H1 (cell line): ENCODE measurements around the gene PTX3. TPM values are rescaled to one million over a fixed set of nuclear protein-coding genes. Genes with fewer than 3 reads are reported as not detected.

ENCODE experiments used
- CTCF ChIA-PET: fragments of 300-600 bp; sonication (Branson Sonifier 250); formaldehyde crosslinking; loops from one replicate; lab custom pipeline; 2021; ENCODE audit not compliant: partially characterized antibody; lab: Charles Lee
- POLR2A ChIA-PET: fragments of 300-600 bp; sonication (Branson Sonifier 250); formaldehyde crosslinking; loops from one replicate; lab custom pipeline; 2021; ENCODE audit warnings: inconsistent platforms; ENCODE audit not compliant: partially characterized antibody; lab: Charles Lee
- DNase-seq, 2 experiments: peaks; one replicate each; pipeline versions ENCODE4 v3.0.0 to v3.0.0-alpha.2; 2010 to 2022; ENCODE audit warnings: low spot score in 2 of 2, low read depth in 1 of 2, mixed read lengths in 1 of 2
- FAIRE-seq: peaks from 2 replicates; lab custom pipeline; 2011; peaks lifted over from hg19 to GRCh38; lab: Jason Lieb, UNC
- H2AFZ ChIP-seq: 2 replicates; pipeline ENCODE4 v1.8.1; 2012; ENCODE audit warnings: low read length, inconsistent platforms
- H2AK5ac ChIP-seq: 2 replicates; pipeline ENCODE4 v1.6.1; 2013; ENCODE audit warnings: low read depth, low read length
- H2BK120ac ChIP-seq: replicated peaks from 2 replicates; pipeline ENCODE3; 2013; ENCODE audit warnings: low read depth, low read length, inconsistent platforms
- H2BK12ac ChIP-seq: 2 replicates; pipeline ENCODE4 v1.6.1; 2013; ENCODE audit warnings: low read depth, low read length
- H2BK15ac ChIP-seq: 2 replicates; pipeline ENCODE4 v1.6.1; 2013; ENCODE audit warnings: low read length
- H2BK20ac ChIP-seq: 2 replicates; pipeline ENCODE4 v1.6.1; 2013; ENCODE audit warnings: low read length
- H2BK5ac ChIP-seq: 2 replicates; pipeline ENCODE4 v1.6.1; 2013; ENCODE audit warnings: low read depth, low read length
- H3K14ac ChIP-seq: 2 replicates; pipeline ENCODE4 v1.6.1; 2013; ENCODE audit warnings: inconsistent platforms; ENCODE audit not compliant: insufficient read length
- H3K18ac ChIP-seq: 2 replicates; pipeline ENCODE4 v1.6.1; 2013; ENCODE audit warnings: low read length; ENCODE audit errors: extremely low read depth
- H3K23ac ChIP-seq: 2 replicates; pipeline ENCODE4 v1.6.1; 2013; ENCODE audit warnings: inconsistent platforms; ENCODE audit not compliant: insufficient read length
- H3K23me2 ChIP-seq: 2 replicates; pipeline ENCODE4 v1.6.1; 2013; ENCODE audit warnings: low read depth, low read length
- H3K27ac ChIP-seq: 2 replicates; pipeline ENCODE4 v1.6.1; 2011; ENCODE audit warnings: low read depth, low read length, inconsistent platforms
- H3K27me3 ChIP-seq, 4 experiments: replicated peaks in 1 of 4; 1 replicate in 1 of 4; 2 replicates in 3 of 4; pipeline versions ENCODE4 v1.6.1 to v1.8.1; 2011 to 2013; ENCODE audit warnings: low read length in 3 of 4, mild to moderate bottlenecking in 3 of 4, inconsistent platforms in 2 of 4, mixed read lengths in 2 of 4, moderate library complexity in 1 of 4; ENCODE audit not compliant: control insufficient read depth in 3 of 4, insufficient read depth in 3 of 4; ENCODE audit errors: extremely low read depth in 1 of 4
- H3K36me3 ChIP-seq, 4 experiments: 2 replicates each; pipeline versions ENCODE4 v1.6.1 to v1.8.1; 2011 to 2013; ENCODE audit warnings: mild to moderate bottlenecking in 4 of 4, low read length in 3 of 4, moderate library complexity in 2 of 4, control low read depth in 1 of 4, inconsistent platforms in 1 of 4; ENCODE audit not compliant: insufficient read depth in 4 of 4, control insufficient read depth in 2 of 4
- H3K4ac ChIP-seq: replicated peaks from 2 replicates; pipeline ENCODE3; 2013; ENCODE audit warnings: low read length, low read depth, mixed read lengths, inconsistent platforms; ENCODE audit not compliant: insufficient read length
- H3K4me1 ChIP-seq, 4 experiments: replicated peaks in 1 of 4; 1 replicate in 1 of 4; 2 replicates in 3 of 4; pipeline versions ENCODE4 v1.6.1 to v1.8.1; 2011 to 2013; ENCODE audit warnings: low read length in 3 of 4, inconsistent platforms in 2 of 4, mixed read lengths in 1 of 4; ENCODE audit not compliant: insufficient read depth in 4 of 4, control insufficient read depth in 3 of 4
- H3K4me2 ChIP-seq, 2 experiments: 2 replicates each; pipeline versions ENCODE4 v1.6.1 to v1.8.1; 2011 to 2013; ENCODE audit warnings: low read depth in 2 of 2, low read length in 2 of 2, control low read depth in 1 of 2, inconsistent platforms in 1 of 2, mild to moderate bottlenecking in 1 of 2; ENCODE audit not compliant: insufficient read depth in 1 of 2
- H3K4me3 ChIP-seq, 4 experiments: fragments of 200-600, 300-600 bp in 1 of 4; sonication (generic), shearing (Covaris generic), sonication (Bioruptor Twin) in 1 of 4; 2 replicates each; pipeline versions ENCODE4 v1.5.1 to v1.8.1; 2011 to 2016; ENCODE audit warnings: low read length in 4 of 4, low read depth in 3 of 4, control low read depth in 2 of 4, inconsistent platforms in 2 of 4, mild to moderate bottlenecking in 2 of 4, mixed read lengths in 1 of 4, moderate library complexity in 1 of 4; ENCODE audit not compliant: insufficient read depth in 2 of 4; ENCODE audit errors: extremely low read depth in 1 of 4
- H3K56ac ChIP-seq: replicated peaks from 2 replicates; pipeline ENCODE3; 2013; ENCODE audit warnings: low read depth, mild to moderate bottlenecking, mixed read lengths, low read length, inconsistent platforms; ENCODE audit not compliant: insufficient read length
- H3K79me1 ChIP-seq: 2 replicates; pipeline ENCODE4 v1.6.1; 2013; ENCODE audit warnings: low read depth, low read length, control low read depth
- H3K79me2 ChIP-seq, 2 experiments: 2 replicates each; pipeline versions ENCODE4 v1.6.1 to v1.8.1; 2012 to 2013; ENCODE audit warnings: low read length in 2 of 2, mild to moderate bottlenecking in 2 of 2, inconsistent platforms in 1 of 2; ENCODE audit not compliant: insufficient read depth in 2 of 2, control insufficient read depth in 1 of 2
- H3K9ac ChIP-seq, 4 experiments: replicated peaks in 1 of 4; 1 replicate in 1 of 4; 2 replicates in 3 of 4; pipeline versions ENCODE4 v1.6.1 to v1.8.1; 2011 to 2013; ENCODE audit warnings: low read depth in 3 of 4, low read length in 3 of 4, control low read depth in 2 of 4, mild to moderate bottlenecking in 2 of 4, moderate library complexity in 2 of 4, inconsistent platforms in 1 of 4; ENCODE audit errors: extremely low read depth in 1 of 4
- H3K9me3 ChIP-seq, 2 experiments: 2 replicates each; pipeline versions ENCODE4 v1.6.1 to v1.8.1; 2012 to 2013; ENCODE audit warnings: mild to moderate bottlenecking in 2 of 2, moderate library complexity in 2 of 2, control low read depth in 1 of 2, inconsistent platforms in 1 of 2, low read depth in 1 of 2, low read length in 1 of 2, mixed read lengths in 1 of 2; ENCODE audit not compliant: insufficient read depth in 2 of 2
- H4K20me1 ChIP-seq, 2 experiments: replicated peaks in 1 of 2; 2 replicates each; pipeline versions ENCODE3 to v1.8.1; 2011 to 2013; ENCODE audit warnings: inconsistent platforms in 2 of 2, low read length in 2 of 2, mild to moderate bottlenecking in 1 of 2; ENCODE audit not compliant: insufficient read depth in 2 of 2, control insufficient read depth in 1 of 2
- H4K5ac ChIP-seq: 2 replicates; pipeline ENCODE4 v1.6.1; 2013; ENCODE audit warnings: low read length, low read depth, mixed read lengths, inconsistent platforms; ENCODE audit not compliant: insufficient read length
- H4K8ac ChIP-seq: 2 replicates; pipeline ENCODE4 v1.8.0; 2013; ENCODE audit warnings: mild to moderate bottlenecking, moderate library complexity, low read length, inconsistent platforms; ENCODE audit not compliant: insufficient read depth; ENCODE audit errors: extremely low read depth
- H4K91ac ChIP-seq: replicated peaks from 2 replicates; pipeline ENCODE3; 2013; ENCODE audit warnings: low read length, mixed read lengths, inconsistent platforms; ENCODE audit not compliant: insufficient read length
- BACH1 ChIP-seq: IDR thresholded peaks from 2 replicates; pipeline ENCODE4 v1.6.1; 2012; ENCODE audit warnings: low read length, improper control_type of control experiment
- BRCA1 ChIP-seq: IDR thresholded peaks from 2 replicates; pipeline ENCODE4 v1.6.1; 2012; ENCODE audit warnings: low read depth, low read length, improper control_type of control experiment
- CREB1 ChIP-seq: IDR thresholded peaks from 2 replicates; pipeline ENCODE4 v1.6.1; 2012; ENCODE audit warnings: inconsistent platforms
- CTBP2 ChIP-seq: IDR thresholded peaks from 2 replicates; pipeline ENCODE4 v1.7.0; 2011; ENCODE audit warnings: borderline replicate concordance, mild to moderate bottlenecking, moderate library complexity, mixed read lengths, low read length; ENCODE audit not compliant: insufficient read depth, insufficient read length
- E2F6 ChIP-seq: IDR thresholded peaks from 2 replicates; pipeline ENCODE4 v1.6.1; 2012; ENCODE audit warnings: inconsistent platforms
- GABPA ChIP-seq: IDR thresholded peaks from 2 replicates; pipeline ENCODE4 v1.6.1; 2011; ENCODE audit warnings: mild to moderate bottlenecking, low read length, moderate library complexity, borderline replicate concordance; ENCODE audit not compliant: insufficient read depth
- GTF2F1 ChIP-seq: IDR thresholded peaks from 2 replicates; pipeline ENCODE4 v1.6.1; 2012; ENCODE audit warnings: low read depth, low read length, improper control_type of control experiment, borderline replicate concordance
- HDAC2 ChIP-seq, 2 experiments: fragments of 300-600 bp in 1 of 2; sonication (generic) in 1 of 2; IDR thresholded peaks; 2 replicates each; pipeline ENCODE4 v1.6.1; 2011 to 2012; ENCODE audit warnings: low read depth in 2 of 2, low read length in 2 of 2, mild to moderate bottlenecking in 2 of 2, moderate library complexity in 2 of 2, borderline replicate concordance in 1 of 2, inconsistent platforms in 1 of 2
- PHF8 ChIP-seq: fragments of 200-600 bp; sonication (generic); conservative IDR thresholded peaks from 2 replicates; pipeline ENCODE4 v1.7.1; 2012; ENCODE audit warnings: low read depth, mild to moderate bottlenecking, inconsistent platforms, low read length, moderate library complexity
- POLR2AphosphoS5 ChIP-seq: IDR thresholded peaks from 2 replicates; pipeline ENCODE4 v1.6.1; 2011; ENCODE audit warnings: low read depth, low read length
- RBBP5 ChIP-seq: IDR thresholded peaks from 2 replicates; pipeline ENCODE4 v1.7.1; 2012; ENCODE audit warnings: low read depth, mild to moderate bottlenecking, inconsistent platforms, low read length, moderate library complexity, borderline replicate concordance
- SIRT6 ChIP-seq: IDR thresholded peaks from one replicate; pipeline ENCODE4 v1.7.1; 2012; ENCODE audit warnings: low read length, inconsistent platforms
- SIX5 ChIP-seq: IDR thresholded peaks from 2 replicates; pipeline ENCODE4 v1.6.1; 2011; ENCODE audit warnings: mild to moderate bottlenecking, low read depth, low read length
- SP1 ChIP-seq: IDR thresholded peaks from 2 replicates; pipeline ENCODE4 v1.6.1; 2011; ENCODE audit warnings: low read depth, low read length
- SP2 ChIP-seq: IDR thresholded peaks from 2 replicates; pipeline ENCODE4 v1.6.1; 2012; ENCODE audit warnings: mild to moderate bottlenecking, low read length, inconsistent platforms
- SP4 ChIP-seq: IDR thresholded peaks from 2 replicates; pipeline ENCODE4 v1.6.1; 2012; ENCODE audit warnings: low read length, inconsistent platforms
- WGBS, 2 experiments: shearing (Covaris generic) in 1 of 2; methylation state at CpG; one replicate each; pipeline versions ENCODE4 v1.1.6 to v1.1.7; 2013 to 2015; ENCODE audit warnings: low lambda C conversion rate in 2 of 2, mixed read lengths in 2 of 2, inconsistent platforms in 1 of 2, low coverage in 1 of 2, missing lambda C conversion rate in 1 of 2; ENCODE audit not compliant: insufficient replicate concordance in 2 of 2, insufficient coverage in 1 of 2, insufficient read length in 1 of 2; ENCODE audit errors: extremely low coverage in 1 of 2, missing lambda C conversion rate in 1 of 2; 5-methylcytosine and 5-hydroxymethylcytosine counted together
- polyA plus RNA-seq, 7 experiments: library from polyadenylated mRNA; depleted of rRNA in 3 of 7; stranded (reverse) in 5 of 7; unstranded in 2 of 7; fragments of >200 nt in 5 of 7; fragments of 200-250 nt in 2 of 7; gene quantifications; 1 replicate in 5 of 7; 2 replicates in 1 of 7; 4 replicates in 1 of 7; pipeline versions ENCODE4 v1.2.1 to v1.2.3, GENCODE V29; 2011 to 2013; ENCODE audit warnings: missing spikeins in 2 of 7, mixed read lengths in 2 of 7
- total RNA-seq: library from RNA; stranded (reverse); fragmentation: NEBNext Ultra II Directional; extraction: Animal tissue kit (Norgen Biotek cat#: 25700); gene quantifications from 2 replicates; pipeline ENCODE4 v1.2.1, GENCODE V29; 2021

The PTX3 gene
- total and polyA plus RNA-seq, 2 of the 8 experiments (the other 6 are each of a cell fraction or from before 2014, with no cell fraction given), result 1.2 to 1.7 TPM

- FAIRE-seq, result no peak
- TF ChIP-seq SIRT6 (no peak), BACH1 (no peak), HDAC2 (IDR thresholded peaks at IDR 0.05; ENCODE audit: borderline replicate concordance in 1 of 2, low read depth in 2 of 2, low read length in 2 of 2) (no peak), RBBP5 (no peak), BRCA1 (no peak), E2F6 (no peak), PHF8 (no peak), POLR2AphosphoS5 (no peak), SIX5 (no peak), CREB1 (no peak), CTBP2 (no peak), SP4 (no peak), GABPA (no peak), GTF2F1 (no peak), SP1 (no peak), SP2 (no peak)
These were observed 34.4 kb downstream of the PTX3 start for GRCh38 chr3:157471064-157471463.

More at GRCh38 chr3:157471064-157471463, 34.4 kb downstream of the PTX3 start:
- no peak overlapping the region for H3K4me2 ChIP-seq
- H3K79me2 ChIP-seq, result no peaks in the 10 kb centered on the region
- no peaks in the 10 kb centered on the region for H3K27me3 ChIP-seq
- no peak overlapping the region for H2BK120ac ChIP-seq
- H3K23ac ChIP-seq, result no peak overlapping the region
- no peaks in the 10 kb centered on the region for H3K36me3 ChIP-seq
- WGBS, 2 experiments, result 96% methylated on average over 1 of the region's 1 CpG; no CpG with 5 or more reads in 1 of the 2 experiments
- H3K4me1 ChIP-seq, result no peaks in the 10 kb centered on the region
- H3K27ac ChIP-seq, result no peak overlapping the region
- no peak overlapping the region for H3K18ac ChIP-seq
- no peak overlapping the region for H4K5ac ChIP-seq
- ChIA-PET POLR2A (no interaction called here), CTCF (no interaction called here)
- H3K14ac ChIP-seq, result no peak overlapping the region
- H3K56ac ChIP-seq, result no peak overlapping the region
- no peak overlapping the region for H2BK15ac ChIP-seq
- no peak overlapping the region for H2AK5ac ChIP-seq
- no peak overlapping the region for H4K8ac ChIP-seq
- DNase-seq, result no peak
- no peak overlapping the region for H3K4ac ChIP-seq
- H2AFZ ChIP-seq, result no peak overlapping the region
- H3K79me1 ChIP-seq, result no peaks in the 10 kb centered on the region
- H4K91ac ChIP-seq, result no peak overlapping the region
- H3K4me3 ChIP-seq, result no peak overlapping the region
- no peak overlapping the region for H3K9ac ChIP-seq
- no peaks in the 10 kb centered on the region for H4K20me1 ChIP-seq
- H2BK12ac ChIP-seq, result no peak overlapping the region
- no peak overlapping the region for H2BK20ac ChIP-seq
- no peaks in the 10 kb centered on the region; the same call in 1 of the 2 replicates for H3K23me2 ChIP-seq
- H3K9me3 ChIP-seq, result no peaks in the 10 kb centered on the region
- no peak overlapping the region for H2BK5ac ChIP-seq
